HG02642 (cell line): ENCODE data around the gene NRIP1.
"Not testable (repeated sequence)": the region's sequence is repeated elsewhere in the genome, so short reads cannot be mapped to it uniquely, and the experiment has no call there.

Source experiments
- ATAC-seq: cut with Tn5 transposase; IDR thresholded peaks from one replicate; pipeline ENCODE4 v1.9.1; 2021; ENCODE audit warnings: mild to moderate bottlenecking; ENCODE audit not compliant: unreplicated experiment, poor library complexity

NRIP1 gene

DNA sequence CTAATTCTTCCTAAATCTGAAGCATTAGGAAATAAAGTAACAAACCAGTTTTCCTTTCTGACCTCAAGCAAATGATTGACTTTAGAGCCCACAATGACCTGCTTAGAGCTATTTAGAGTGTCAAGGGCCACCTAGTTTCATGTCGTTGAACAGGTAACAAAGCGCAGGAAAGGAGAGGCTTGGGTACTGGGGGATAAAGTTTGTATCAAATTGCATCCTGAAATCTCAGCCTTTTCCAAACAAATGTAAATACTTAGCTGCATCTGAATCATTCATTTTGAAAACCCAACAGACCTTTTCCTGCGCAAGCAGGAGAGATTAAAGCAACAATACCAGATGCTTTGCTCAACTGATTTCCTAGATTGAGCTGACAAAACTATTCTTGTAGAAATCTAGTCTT, 121.2 kb downstream of the NRIP1 start:
- no peak for ATAC-seq

DNA sequence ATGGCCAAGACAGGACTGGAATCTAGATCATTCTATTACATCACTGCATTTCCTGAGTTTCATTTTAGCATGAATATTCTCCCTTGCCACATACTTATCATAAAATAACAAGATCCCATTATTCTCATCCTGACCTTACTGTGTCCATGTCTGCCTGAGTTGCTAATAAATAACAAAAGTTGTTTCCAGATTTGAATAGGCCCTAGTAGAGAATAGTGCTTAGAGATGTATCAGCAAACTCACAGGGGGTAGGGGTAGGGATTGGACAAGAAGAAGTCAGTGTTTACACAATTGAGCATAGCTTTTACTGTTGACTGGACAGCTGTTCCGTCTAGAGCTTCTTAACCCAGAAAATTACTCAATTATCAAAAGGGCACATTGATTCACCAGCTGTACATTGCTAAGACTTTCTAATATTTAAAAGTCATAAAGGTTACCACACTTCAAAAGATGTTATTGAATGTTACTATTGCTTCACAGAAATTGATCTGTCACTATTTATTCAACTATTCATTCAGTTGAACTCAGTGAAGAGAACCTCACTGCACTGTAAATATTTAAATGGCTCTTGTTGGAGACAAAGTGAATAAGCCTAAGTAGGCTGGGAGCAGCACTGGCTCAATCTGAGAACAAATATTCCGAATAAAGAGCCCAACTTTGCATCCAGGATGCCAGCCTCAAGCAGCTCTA, 121.9 kb downstream of the NRIP1 start:
- ATAC-seq, result no peak

DNA sequence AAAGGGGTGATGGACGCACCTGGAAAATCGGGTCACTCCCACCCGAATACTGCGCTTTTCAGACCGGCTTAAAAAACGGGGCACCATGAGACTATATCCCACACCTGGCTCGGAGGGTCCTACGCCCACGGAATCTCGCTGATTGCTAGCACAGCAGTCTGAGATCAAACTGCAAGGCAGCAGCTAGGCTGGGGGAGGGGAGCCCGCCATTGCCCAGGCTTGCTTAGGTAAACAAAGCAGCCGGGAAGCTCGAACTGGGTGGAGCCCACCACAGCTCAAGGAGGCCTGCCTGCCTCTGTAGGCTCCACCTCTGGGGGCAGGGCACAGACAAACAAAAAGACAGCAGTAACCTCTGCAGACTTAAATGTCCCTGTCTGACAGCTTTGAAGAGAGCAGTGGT, 137.5 kb downstream of the NRIP1 start:
- ATAC-seq, result not testable (repeated sequence)

DNA sequence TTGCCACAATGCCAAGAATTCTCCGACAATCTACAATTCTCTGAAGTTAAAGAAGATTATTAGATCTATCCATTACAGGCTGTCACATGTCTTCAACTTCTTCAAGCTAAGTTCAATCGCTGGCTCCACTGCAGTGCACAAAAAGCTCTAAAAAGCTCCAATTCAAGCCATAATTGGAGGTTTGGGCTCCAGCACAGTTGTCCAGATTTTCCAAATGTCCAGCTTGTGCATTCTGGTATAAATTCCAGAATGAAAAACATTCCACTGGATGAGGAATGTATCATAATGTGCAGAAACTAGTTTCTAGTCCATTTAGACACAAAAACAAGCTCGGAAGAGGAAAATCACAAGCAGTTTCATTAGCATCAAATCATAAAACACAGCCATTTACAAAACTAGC, 138.6 kb downstream of the NRIP1 start:
- no peak for ATAC-seq

DNA sequence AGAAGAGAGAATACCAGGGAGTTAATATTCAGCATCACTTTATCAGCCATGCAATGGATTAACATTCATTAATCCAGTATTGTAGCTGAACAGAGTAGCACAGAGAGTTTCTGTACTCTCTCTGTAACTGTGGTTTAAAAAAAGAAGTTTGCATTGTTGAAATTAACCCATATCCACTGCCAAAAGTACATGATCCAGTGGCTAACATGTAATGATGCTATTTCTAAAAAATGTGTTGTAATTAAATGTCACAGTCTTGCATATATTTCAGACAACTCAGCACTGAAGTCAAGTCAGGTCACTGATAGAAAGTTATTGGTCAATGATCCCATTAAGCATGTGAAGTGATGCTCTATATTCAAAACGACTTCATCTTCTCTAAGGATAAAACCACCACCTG, 141.3 kb downstream of the NRIP1 start:
- no peak for ATAC-seq

DNA sequence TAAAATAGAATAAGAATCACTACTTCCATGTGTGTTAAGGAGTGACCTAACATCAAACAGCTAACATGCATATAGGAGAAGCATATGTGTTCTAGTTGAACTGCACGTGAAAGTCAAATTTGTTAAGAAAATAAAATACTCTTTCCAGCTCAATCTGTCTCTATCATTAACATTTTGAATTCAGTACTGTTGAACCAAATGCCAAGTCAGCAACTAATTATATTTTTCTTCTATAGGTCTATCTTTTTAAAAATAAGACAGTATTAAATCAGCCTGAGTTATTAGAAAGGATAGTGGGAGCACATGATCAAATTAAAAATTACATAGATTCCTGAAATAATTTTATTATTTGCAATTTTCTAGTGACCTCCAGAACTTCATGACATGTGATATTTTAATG, 141.8 kb downstream of the NRIP1 start:
- ATAC-seq, result no peak

DNA sequence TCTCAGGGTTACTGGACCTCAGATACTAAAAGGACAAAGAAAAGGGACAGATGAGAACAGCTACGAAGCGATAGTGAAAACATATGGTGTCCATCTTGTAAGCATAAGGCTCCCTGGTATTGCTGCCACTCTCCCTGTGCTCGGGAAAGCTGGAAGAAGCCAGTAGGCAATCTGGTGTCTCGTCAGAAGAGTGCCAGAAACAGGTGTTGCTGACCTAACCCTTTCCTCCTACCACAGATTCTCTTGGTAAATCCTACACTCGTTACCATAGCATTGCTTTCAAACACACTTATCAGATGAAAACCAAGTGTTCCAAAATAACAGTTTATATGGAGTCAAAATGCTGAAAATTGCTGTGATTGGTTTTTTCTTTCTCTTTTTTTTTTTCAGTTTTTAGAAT, 146.3 kb downstream of the NRIP1 start:
- no peak for ATAC-seq

DNA sequence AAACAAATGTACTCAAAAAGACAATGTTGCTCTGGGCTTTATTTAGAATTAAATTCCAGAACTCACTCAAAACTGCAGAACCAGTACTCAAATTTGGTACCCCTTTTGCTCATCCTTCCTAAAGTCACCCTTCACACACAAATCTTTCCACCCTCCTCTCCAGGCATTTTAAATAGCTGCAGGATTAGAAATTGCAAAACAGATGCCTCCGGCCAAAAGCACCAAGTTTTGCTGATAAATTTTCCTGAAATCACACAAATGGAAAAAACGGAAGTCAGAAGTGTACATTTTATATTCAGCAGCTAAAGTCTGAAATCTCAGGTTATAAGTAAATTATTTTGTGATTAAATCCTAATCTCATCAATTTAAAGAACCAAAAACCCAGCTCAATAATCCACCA, 147.0 kb downstream of the NRIP1 start:
- no peak for ATAC-seq

DNA sequence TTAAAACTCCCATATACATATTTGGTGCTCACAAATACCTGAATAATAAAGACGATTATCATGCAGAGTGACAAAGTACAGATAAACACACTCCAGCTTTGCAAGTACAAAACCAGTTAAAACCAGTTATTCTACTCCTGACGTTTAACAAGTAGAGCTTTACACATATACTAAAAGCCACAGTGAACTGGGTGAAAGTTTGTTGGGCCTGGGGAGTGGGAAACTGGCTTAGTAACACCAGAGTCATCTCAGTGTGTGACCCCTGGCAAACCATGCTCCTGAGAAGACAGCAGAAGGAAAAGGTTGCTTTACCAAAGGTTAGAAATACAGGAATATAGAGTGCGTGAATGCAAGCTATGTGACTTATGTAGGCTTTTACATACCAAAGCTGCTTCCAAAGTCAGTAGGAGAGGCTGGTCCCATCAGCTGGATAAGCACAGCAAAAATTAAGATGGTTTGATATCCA, 148.1 kb downstream of the NRIP1 start:
- ATAC-seq, result no peak

DNA sequence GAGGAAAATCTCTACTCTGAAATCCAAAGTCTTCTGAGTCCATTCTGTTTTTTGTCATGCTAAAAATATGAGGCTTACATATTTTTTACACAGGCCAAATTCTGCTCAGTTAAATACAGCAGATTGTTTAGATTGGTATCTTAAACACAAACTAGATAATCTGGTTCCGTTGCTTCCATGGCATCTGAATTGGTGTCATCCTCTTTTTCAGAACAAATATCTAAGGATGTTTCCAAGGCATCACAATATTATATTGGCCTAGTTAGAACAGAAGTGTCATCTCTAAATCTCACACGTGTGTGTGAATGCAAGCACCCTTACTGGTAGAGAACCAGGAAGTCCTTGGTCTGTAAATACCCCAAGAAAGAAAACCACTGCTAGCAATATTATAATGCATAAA, 151.2 kb downstream of the NRIP1 start:
- no peak for ATAC-seq

DNA sequence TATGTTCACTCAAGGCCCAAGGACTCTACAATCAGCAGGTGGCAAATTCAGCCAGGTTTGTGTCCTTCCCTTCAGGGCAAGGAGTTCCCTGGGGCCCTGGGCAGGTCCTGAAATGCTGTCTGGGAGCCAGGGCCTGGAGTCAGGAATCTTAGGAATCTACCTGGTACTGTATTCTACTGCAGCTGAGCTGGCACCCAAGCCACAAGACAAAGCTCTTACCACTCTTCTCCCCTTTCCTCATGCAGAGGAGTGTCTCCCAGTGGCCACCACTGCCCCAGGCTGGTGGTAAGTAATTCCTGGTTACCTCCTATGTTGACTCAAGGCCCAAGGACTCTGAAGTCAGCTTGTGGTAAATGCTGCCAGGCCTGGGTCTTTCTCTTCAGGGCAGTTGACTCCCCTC, 153.4 kb downstream of the NRIP1 start:
- no peak for ATAC-seq
